H1 (cell line): Measurements from ENCODE around the gene CCDC178. TPM values are rescaled to one million over a fixed set of nuclear protein-coding genes. Genes with fewer than 3 reads are reported as not detected.

Source experiments
- CTCF ChIA-PET: fragments of 300-600 bp; sonication (Branson Sonifier 250); formaldehyde crosslinking; loops from one replicate; lab custom pipeline; 2021; ENCODE audit not compliant: partially characterized antibody; lab: Charles Lee
- POLR2A ChIA-PET: fragments of 300-600 bp; sonication (Branson Sonifier 250); formaldehyde crosslinking; loops from one replicate; lab custom pipeline; 2021; ENCODE audit warnings: inconsistent platforms; ENCODE audit not compliant: partially characterized antibody; lab: Charles Lee
- DNase-seq, 2 experiments: peaks; one replicate each; pipeline versions ENCODE4 v3.0.0 to v3.0.0-alpha.2; 2010 to 2022; ENCODE audit warnings: low spot score in 2 of 2, low read depth in 1 of 2, mixed read lengths in 1 of 2
- FAIRE-seq: peaks from 2 replicates; lab custom pipeline; 2011; peaks lifted over from hg19 to GRCh38; lab: Jason Lieb, UNC
- H2AFZ ChIP-seq: 2 replicates; pipeline ENCODE4 v1.8.1; 2012; ENCODE audit warnings: low read length, inconsistent platforms
- H2AK5ac ChIP-seq: 2 replicates; pipeline ENCODE4 v1.6.1; 2013; ENCODE audit warnings: low read depth, low read length
- H2BK120ac ChIP-seq: replicated peaks from 2 replicates; pipeline ENCODE3; 2013; ENCODE audit warnings: low read depth, low read length, inconsistent platforms
- H2BK12ac ChIP-seq: 2 replicates; pipeline ENCODE4 v1.6.1; 2013; ENCODE audit warnings: low read depth, low read length
- H2BK15ac ChIP-seq: 2 replicates; pipeline ENCODE4 v1.6.1; 2013; ENCODE audit warnings: low read length
- H2BK20ac ChIP-seq: 2 replicates; pipeline ENCODE4 v1.6.1; 2013; ENCODE audit warnings: low read length
- H2BK5ac ChIP-seq: 2 replicates; pipeline ENCODE4 v1.6.1; 2013; ENCODE audit warnings: low read depth, low read length
- H3K14ac ChIP-seq: 2 replicates; pipeline ENCODE4 v1.6.1; 2013; ENCODE audit warnings: inconsistent platforms; ENCODE audit not compliant: insufficient read length
- H3K18ac ChIP-seq: 2 replicates; pipeline ENCODE4 v1.6.1; 2013; ENCODE audit warnings: low read length; ENCODE audit errors: extremely low read depth
- H3K23ac ChIP-seq: 2 replicates; pipeline ENCODE4 v1.6.1; 2013; ENCODE audit warnings: inconsistent platforms; ENCODE audit not compliant: insufficient read length
- H3K23me2 ChIP-seq: 2 replicates; pipeline ENCODE4 v1.6.1; 2013; ENCODE audit warnings: low read depth, low read length
- H3K27ac ChIP-seq: 2 replicates; pipeline ENCODE4 v1.6.1; 2011; ENCODE audit warnings: low read depth, low read length, inconsistent platforms
- H3K27me3 ChIP-seq, 4 experiments: replicated peaks in 1 of 4; 1 replicate in 1 of 4; 2 replicates in 3 of 4; pipeline versions ENCODE4 v1.6.1 to v1.8.1; 2011 to 2013; ENCODE audit warnings: low read length in 3 of 4, mild to moderate bottlenecking in 3 of 4, inconsistent platforms in 2 of 4, mixed read lengths in 2 of 4, moderate library complexity in 1 of 4; ENCODE audit not compliant: control insufficient read depth in 3 of 4, insufficient read depth in 3 of 4; ENCODE audit errors: extremely low read depth in 1 of 4
- H3K36me3 ChIP-seq, 4 experiments: 2 replicates each; pipeline versions ENCODE4 v1.6.1 to v1.8.1; 2011 to 2013; ENCODE audit warnings: mild to moderate bottlenecking in 4 of 4, low read length in 3 of 4, moderate library complexity in 2 of 4, control low read depth in 1 of 4, inconsistent platforms in 1 of 4; ENCODE audit not compliant: insufficient read depth in 4 of 4, control insufficient read depth in 2 of 4
- H3K4ac ChIP-seq: replicated peaks from 2 replicates; pipeline ENCODE3; 2013; ENCODE audit warnings: low read length, low read depth, mixed read lengths, inconsistent platforms; ENCODE audit not compliant: insufficient read length
- H3K4me1 ChIP-seq, 4 experiments: replicated peaks in 1 of 4; 1 replicate in 1 of 4; 2 replicates in 3 of 4; pipeline versions ENCODE4 v1.6.1 to v1.8.1; 2011 to 2013; ENCODE audit warnings: low read length in 3 of 4, inconsistent platforms in 2 of 4, mixed read lengths in 1 of 4; ENCODE audit not compliant: insufficient read depth in 4 of 4, control insufficient read depth in 3 of 4
- H3K4me2 ChIP-seq, 2 experiments: 2 replicates each; pipeline versions ENCODE4 v1.6.1 to v1.8.1; 2011 to 2013; ENCODE audit warnings: low read depth in 2 of 2, low read length in 2 of 2, control low read depth in 1 of 2, inconsistent platforms in 1 of 2, mild to moderate bottlenecking in 1 of 2; ENCODE audit not compliant: insufficient read depth in 1 of 2
- H3K4me3 ChIP-seq, 4 experiments: fragments of 200-600, 300-600 bp in 1 of 4; sonication (generic), shearing (Covaris generic), sonication (Bioruptor Twin) in 1 of 4; 2 replicates each; pipeline versions ENCODE4 v1.5.1 to v1.8.1; 2011 to 2016; ENCODE audit warnings: low read length in 4 of 4, low read depth in 3 of 4, control low read depth in 2 of 4, inconsistent platforms in 2 of 4, mild to moderate bottlenecking in 2 of 4, mixed read lengths in 1 of 4, moderate library complexity in 1 of 4; ENCODE audit not compliant: insufficient read depth in 2 of 4; ENCODE audit errors: extremely low read depth in 1 of 4
- H3K56ac ChIP-seq: replicated peaks from 2 replicates; pipeline ENCODE3; 2013; ENCODE audit warnings: low read depth, mild to moderate bottlenecking, mixed read lengths, low read length, inconsistent platforms; ENCODE audit not compliant: insufficient read length
- H3K79me1 ChIP-seq: 2 replicates; pipeline ENCODE4 v1.6.1; 2013; ENCODE audit warnings: low read depth, low read length, control low read depth
- H3K79me2 ChIP-seq, 2 experiments: 2 replicates each; pipeline versions ENCODE4 v1.6.1 to v1.8.1; 2012 to 2013; ENCODE audit warnings: low read length in 2 of 2, mild to moderate bottlenecking in 2 of 2, inconsistent platforms in 1 of 2; ENCODE audit not compliant: insufficient read depth in 2 of 2, control insufficient read depth in 1 of 2
- H3K9ac ChIP-seq, 4 experiments: replicated peaks in 1 of 4; 1 replicate in 1 of 4; 2 replicates in 3 of 4; pipeline versions ENCODE4 v1.6.1 to v1.8.1; 2011 to 2013; ENCODE audit warnings: low read depth in 3 of 4, low read length in 3 of 4, control low read depth in 2 of 4, mild to moderate bottlenecking in 2 of 4, moderate library complexity in 2 of 4, inconsistent platforms in 1 of 4; ENCODE audit errors: extremely low read depth in 1 of 4
- H3K9me3 ChIP-seq, 2 experiments: 2 replicates each; pipeline versions ENCODE4 v1.6.1 to v1.8.1; 2012 to 2013; ENCODE audit warnings: mild to moderate bottlenecking in 2 of 2, moderate library complexity in 2 of 2, control low read depth in 1 of 2, inconsistent platforms in 1 of 2, low read depth in 1 of 2, low read length in 1 of 2, mixed read lengths in 1 of 2; ENCODE audit not compliant: insufficient read depth in 2 of 2
- H4K20me1 ChIP-seq, 2 experiments: replicated peaks in 1 of 2; 2 replicates each; pipeline versions ENCODE3 to v1.8.1; 2011 to 2013; ENCODE audit warnings: inconsistent platforms in 2 of 2, low read length in 2 of 2, mild to moderate bottlenecking in 1 of 2; ENCODE audit not compliant: insufficient read depth in 2 of 2, control insufficient read depth in 1 of 2
- H4K5ac ChIP-seq: 2 replicates; pipeline ENCODE4 v1.6.1; 2013; ENCODE audit warnings: low read length, low read depth, mixed read lengths, inconsistent platforms; ENCODE audit not compliant: insufficient read length
- H4K8ac ChIP-seq: 2 replicates; pipeline ENCODE4 v1.8.0; 2013; ENCODE audit warnings: mild to moderate bottlenecking, moderate library complexity, low read length, inconsistent platforms; ENCODE audit not compliant: insufficient read depth; ENCODE audit errors: extremely low read depth
- H4K91ac ChIP-seq: replicated peaks from 2 replicates; pipeline ENCODE3; 2013; ENCODE audit warnings: low read length, mixed read lengths, inconsistent platforms; ENCODE audit not compliant: insufficient read length
- BACH1 ChIP-seq: IDR thresholded peaks from 2 replicates; pipeline ENCODE4 v1.6.1; 2012; ENCODE audit warnings: low read length, improper control_type of control experiment
- CHD7 ChIP-seq: fragments of 300-600 bp; sonication (generic); IDR thresholded peaks from 2 replicates; pipeline ENCODE4 v1.7.1; 2012; ENCODE audit warnings: low read length, moderate library complexity, mild to moderate bottlenecking, inconsistent platforms; ENCODE audit not compliant: insufficient replicate concordance
- polyA plus RNA-seq, 7 experiments: library from polyadenylated mRNA; depleted of rRNA in 3 of 7; stranded (reverse) in 5 of 7; unstranded in 2 of 7; fragments of >200 nt in 5 of 7; fragments of 200-250 nt in 2 of 7; gene quantifications; 1 replicate in 5 of 7; 2 replicates in 1 of 7; 4 replicates in 1 of 7; pipeline versions ENCODE4 v1.2.1 to v1.2.3, GENCODE V29; 2011 to 2013; ENCODE audit warnings: missing spikeins in 2 of 7, mixed read lengths in 2 of 7
- total RNA-seq: library from RNA; stranded (reverse); fragmentation: NEBNext Ultra II Directional; extraction: Animal tissue kit (Norgen Biotek cat#: 25700); gene quantifications from 2 replicates; pipeline ENCODE4 v1.2.1, GENCODE V29; 2021

CCDC178 gene
- total and polyA plus RNA-seq, 2 of the 8 experiments (the other 6 are each of a cell fraction or from before 2014, with no cell fraction given): not detected

GRCh38 chr18:33194793-33195192 is 245.7 kb downstream of the CCDC178 start:
- H3K4ac ChIP-seq: no peak overlapping the region
- H4K91ac ChIP-seq: no peak overlapping the region
- no peak overlapping the region for H3K4me3 ChIP-seq
- no peaks in the 10 kb centered on the region for H3K9me3 ChIP-seq
- no peak overlapping the region for H3K4me2 ChIP-seq
- H3K79me2 ChIP-seq: no peaks in the 10 kb centered on the region
- H3K18ac ChIP-seq: no peak overlapping the region
- H2AFZ ChIP-seq: no peak overlapping the region
- H3K79me1 ChIP-seq: no peaks in the 10 kb centered on the region
- no peak for FAIRE-seq
- no peaks in the 10 kb centered on the region for H3K4me1 ChIP-seq
- H4K20me1 ChIP-seq: no peaks in the 10 kb centered on the region
- H2AK5ac ChIP-seq: no peak overlapping the region
- no peak overlapping the region for H2BK5ac ChIP-seq
- no peak overlapping the region for H3K14ac ChIP-seq
- no peak for DNase-seq
- no peak overlapping the region for H3K9ac ChIP-seq
- H2BK20ac ChIP-seq: no peak overlapping the region
- no peak overlapping the region for H4K8ac ChIP-seq
- no peaks in the 10 kb centered on the region for H3K23me2 ChIP-seq
- no peak overlapping the region for H3K27ac ChIP-seq
- no peak overlapping the region for H3K23ac ChIP-seq
- no peaks in the 10 kb centered on the region for H3K36me3 ChIP-seq
- CTCF ChIA-PET: interaction anchor here (0.6 to 3.1 kb wide), 4 partner anchors 11 to 645 kb away, joined by 3 to 15 read pairs (median 4); no protein-coding TSS in a partner anchor
- no peak overlapping the region for H3K56ac ChIP-seq
- POLR2A ChIA-PET: no interaction called here
- no peak overlapping the region for H2BK12ac ChIP-seq
- H2BK15ac ChIP-seq: no peak overlapping the region
- no peak overlapping the region for H4K5ac ChIP-seq
- no peaks in the 10 kb centered on the region for H3K27me3 ChIP-seq
- no peak overlapping the region for H2BK120ac ChIP-seq
- TF ChIP-seq BACH1 (no peak), CHD7 (no peak)
